Measurements from ENCODE around the gene CFAP54.

DNA sequence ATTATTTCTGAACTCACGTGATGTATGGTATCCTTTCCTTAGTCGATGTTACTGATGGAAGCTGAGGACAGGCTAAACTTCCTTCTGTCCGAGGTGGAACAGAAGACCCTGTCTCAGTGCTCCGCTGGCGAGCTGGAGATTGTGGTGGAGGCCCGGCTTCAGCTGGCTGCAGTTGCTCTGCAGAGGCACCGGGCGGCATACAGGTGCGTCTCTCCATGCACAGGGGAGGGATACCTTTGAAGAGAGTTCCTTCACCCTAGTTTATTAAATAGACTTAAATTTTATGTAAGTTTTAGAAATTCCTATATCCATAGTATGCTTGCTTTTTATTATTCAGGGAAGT lies 231.0 kb downstream of the CFAP54 start:
- TF ChIP-seq CTCF (IDR thresholded peaks at IDR 0.05; ENCODE audit: extremely low read depth in 1 of 2, insufficient read depth in 1 of 2, low read depth in 1 of 2, low read length in 2 of 2) (peak in 1 of 2 donors; percentile 6), JUN (IDR thresholded peaks at IDR 0.05; ENCODE audit: borderline replicate concordance, insufficient read depth, insufficient read length, low read depth) (no peak), POLR2AphosphoS5 (IDR thresholded peaks at IDR 0.05; ENCODE audit: insufficient read depth, low read depth, low read length) (no peak), EZH2 (IDR thresholded peaks at IDR 0.05; ENCODE audit: borderline replicate concordance, low read depth, low read length, severe bottlenecking) (no peak)

Measured in endothelial cell of umbilical vein (primary cell).